SU-DHL-6 (cell line): ENCODE results near the gene IGF2R.

Source experiments
- EZH2phosphoT487 ChIP-seq: fragments of 200-600 bp; sonication (generic), shearing (Covaris generic); conservative IDR thresholded peaks from 2 replicates; pipeline ENCODE4 v1.6.1; 2018; ENCODE audit warnings: mild to moderate bottlenecking, antibody characterized with exemption, low read length, moderate library complexity, mixed read lengths
- TF ChIP-seq, protein P1 (sequence below): fragments of 200-600 bp; sonication (generic); IDR thresholded peaks from one replicate; pipeline ENCODE4 v1.5.1; 2017; ENCODE audit warnings: antibody characterized with exemption, mild to moderate bottlenecking, low read length, moderate library complexity; ENCODE audit not compliant: insufficient read depth, poor library complexity, severe bottlenecking

DNA sequence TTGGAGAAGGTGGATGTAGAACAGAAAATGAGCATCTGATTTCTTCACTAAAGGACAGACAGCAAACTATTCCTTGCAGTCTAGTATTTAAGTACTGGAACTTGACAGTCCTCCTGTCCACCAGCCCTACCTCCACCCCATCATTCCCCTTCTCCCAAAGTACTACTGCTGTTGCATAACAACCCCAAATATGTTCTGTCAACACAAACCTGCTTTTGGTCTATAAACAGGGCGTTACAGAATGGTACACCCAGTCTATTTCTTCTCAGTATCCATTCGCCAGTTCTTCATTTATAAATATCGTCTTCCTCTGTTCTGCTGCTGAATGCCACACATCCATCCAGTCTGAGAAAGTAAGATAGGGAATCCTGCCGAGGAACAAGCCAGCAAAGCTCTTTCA is 125.1 kb downstream of the IGF2R start:
- TF ChIP-seq, protein P1, sequence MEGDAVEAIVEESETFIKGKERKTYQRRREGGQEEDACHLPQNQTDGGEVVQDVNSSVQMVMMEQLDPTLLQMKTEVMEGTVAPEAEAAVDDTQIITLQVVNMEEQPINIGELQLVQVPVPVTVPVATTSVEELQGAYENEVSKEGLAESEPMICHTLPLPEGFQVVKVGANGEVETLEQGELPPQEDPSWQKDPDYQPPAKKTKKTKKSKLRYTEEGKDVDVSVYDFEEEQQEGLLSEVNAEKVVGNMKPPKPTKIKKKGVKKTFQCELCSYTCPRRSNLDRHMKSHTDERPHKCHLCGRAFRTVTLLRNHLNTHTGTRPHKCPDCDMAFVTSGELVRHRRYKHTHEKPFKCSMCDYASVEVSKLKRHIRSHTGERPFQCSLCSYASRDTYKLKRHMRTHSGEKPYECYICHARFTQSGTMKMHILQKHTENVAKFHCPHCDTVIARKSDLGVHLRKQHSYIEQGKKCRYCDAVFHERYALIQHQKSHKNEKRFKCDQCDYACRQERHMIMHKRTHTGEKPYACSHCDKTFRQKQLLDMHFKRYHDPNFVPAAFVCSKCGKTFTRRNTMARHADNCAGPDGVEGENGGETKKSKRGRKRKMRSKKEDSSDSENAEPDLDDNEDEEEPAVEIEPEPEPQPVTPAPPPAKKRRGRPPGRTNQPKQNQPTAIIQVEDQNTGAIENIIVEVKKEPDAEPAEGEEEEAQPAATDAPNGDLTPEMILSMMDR: no peak
- no peak for TF ChIP-seq EZH2phosphoT487
